Prostate gland (tissue), 2 donors: ENCODE data around the gene ITGBL1. TPM values are rescaled to one million over a fixed set of nuclear protein-coding genes. Genes with fewer than 3 reads are reported as not detected.

Experiments
- DNase-seq: peaks from one replicate; pipeline ENCODE4 v3.0.0-alpha.2; 2019; ENCODE audit warnings: low spot score
- H3K27ac ChIP-seq, 2 donors: fragments of 200-600 bp; sonication (generic); 2 replicates each; pipeline ENCODE4 v1.5.1; 2017 to 2019
- H3K27me3 ChIP-seq: fragments of 200-600 bp; sonication (generic); replicated peaks from 2 replicates; pipeline ENCODE4 v1.5.1; 2019; ENCODE audit not compliant: insufficient read depth
- H3K36me3 ChIP-seq, 2 donors: fragments of 200-600 bp; sonication (generic); 1 replicate in 1 of 2; 2 replicates in 1 of 2; pipeline versions ENCODE4 v1.5.1 to v1.8.1; 2017 to 2019
- H3K4me1 ChIP-seq: fragments of 200-600 bp; sonication (generic); replicated peaks from 2 replicates; pipeline ENCODE4 v1.5.1; 2019
- H3K4me3 ChIP-seq, 2 donors: fragments of 200-600 bp; sonication (generic); 2 replicates each; pipeline ENCODE4 v1.5.1; 2017 to 2019
- H3K9me3 ChIP-seq: fragments of 200-600 bp; sonication (generic); 2 replicates; pipeline ENCODE4 v1.5.1; 2017
- CTCF ChIP-seq, 4 experiments: fragments of 200-600 bp in 2 of 4; fragments of 450-650 bp in 2 of 4; sonication (generic) in 2 of 4; IDR thresholded peaks; 1 replicate in 3 of 4; 2 replicates in 1 of 4; pipeline ENCODE4 v1.5.1; 2016 to 2019; ENCODE audit warnings: antibody characterized with exemption in 4 of 4, mild to moderate bottlenecking in 2 of 4, moderate library complexity in 2 of 4
- POLR2A ChIP-seq: fragments of 450-650 bp; IDR thresholded peaks from one replicate; pipeline ENCODE4 v1.6.1; 2016; ENCODE audit warnings: antibody characterized with exemption, mild to moderate bottlenecking
- POLR2AphosphoS5 ChIP-seq: sonication (generic); formaldehyde crosslinking; IDR thresholded peaks from one replicate; pipeline ENCODE4 v1.6.1; 2017; ENCODE audit warnings: antibody characterized with exemption
- WGBS: methylation state at CpG from one replicate; pipeline ENCODE4 v1.1.5; 2018; 5-methylcytosine and 5-hydroxymethylcytosine counted together
- intact Hi-C: fragments of 100-400 bp; cut with DNase I; formaldehyde crosslinking; loops from one replicate; pipeline ENCODE4 v1.14.2; 2022
- total RNA-seq, 2 donors: library from RNA; depleted of rRNA; stranded (reverse); fragments of >200 nt; gene quantifications; one replicate each; pipeline ENCODE4 v1.1.0, GENCODE V29; 2016

ITGBL1 gene
- total RNA-seq, 2 donors from 2014 or later, result 0.09 to 9.0 TPM

- 88% methylated on average over 5 of the region's 5 CpGs for WGBS
- Histone ChIP-seq H3K36me3 (no peaks in the 10 kb centered on the region), H3K4me1 (no peaks in the 10 kb centered on the region), H3K27ac (no peak overlapping the region), H3K4me3 (no peak overlapping the region), H3K27me3 (no peaks in the 10 kb centered on the region), H3K9me3 (no peaks in the 10 kb centered on the region)
- no peak for DNase-seq
- no peak for TF ChIP-seq POLR2AphosphoS5
- intact Hi-C loops, result no loop called here
Observed at GRCh38 chr13:101611491-101612475, 159.3 kb downstream of the ITGBL1 start.

- WGBS, result 55% methylated on average over 7 of the region's 7 CpGs
- H3K27ac ChIP-seq, result no peak overlapping the region
- no peak overlapping the region for H3K4me3 ChIP-seq
- intact Hi-C loops, result no loop called here
- no peaks in the 10 kb centered on the region for H3K9me3 ChIP-seq
- TF ChIP-seq POLR2AphosphoS5 (no peak), POLR2A (no peak), CTCF (IDR thresholded peaks at IDR 0.05) (no peak)
- no peaks in the 10 kb centered on the region for H3K4me1 ChIP-seq
- no peak for DNase-seq
- H3K36me3 ChIP-seq, result no peaks in the 10 kb centered on the region
- H3K27me3 ChIP-seq, result no peaks in the 10 kb centered on the region
Observed at GRCh38 chr13:101612735-101613134, 160.3 kb downstream of the ITGBL1 start.

- WGBS, result 78% methylated on average over 8 of the region's 8 CpGs
- DNase-seq, result no peak
- Histone ChIP-seq H3K27ac (no peak overlapping the region), H3K27me3 (no peaks in the 10 kb centered on the region), H3K4me3 (no peak overlapping the region), H3K36me3 (no peaks in the 10 kb centered on the region), H3K9me3 (no peaks in the 10 kb centered on the region), H3K4me1 (no peaks in the 10 kb centered on the region)
- intact Hi-C loops, result no loop called here
- TF ChIP-seq POLR2A (no peak), CTCF (IDR thresholded peaks at IDR 0.05) (no peak), POLR2AphosphoS5 (no peak)
Observed at GRCh38 chr13:101614491-101614890, 162.0 kb downstream of the ITGBL1 start.

GRCh38 chr13:101618440-101619187 lies 166.1 kb downstream of the ITGBL1 start:
- Histone ChIP-seq H3K9me3 (no peaks in the 10 kb centered on the region), H3K27me3 (no peaks in the 10 kb centered on the region), H3K27ac (no peak overlapping the region), H3K36me3 (no peaks in the 10 kb centered on the region), H3K4me3 (no peak overlapping the region), H3K4me1 (no peaks in the 10 kb centered on the region)
- TF ChIP-seq POLR2AphosphoS5 (no peak), CTCF (IDR thresholded peaks at IDR 0.05) (no peak), POLR2A (no peak)
- DNase-seq, result no peak
- intact Hi-C loops, result no loop called here
- WGBS, result 77% methylated on average over 8 of the region's 8 CpGs

- H3K9me3 ChIP-seq, result no peaks in the 10 kb centered on the region
- TF ChIP-seq POLR2AphosphoS5, result no peak
- TF ChIP-seq CTCF (IDR thresholded peaks at IDR 0.05), result no peak
- TF ChIP-seq POLR2A, result no peak
- H3K4me1 ChIP-seq, result no peaks in the 10 kb centered on the region
- no peak for DNase-seq
- intact Hi-C loops, result no loop called here
- H3K36me3 ChIP-seq, result no peaks in the 10 kb centered on the region
- WGBS, result 94% methylated on average over 2 of the region's 2 CpGs
- H3K4me3 ChIP-seq, result no peak overlapping the region
- H3K27ac ChIP-seq, result no peak overlapping the region
- H3K27me3 ChIP-seq, result no peaks in the 10 kb centered on the region
Observed at GRCh38 chr13:101621099-101621498, 168.6 kb downstream of the ITGBL1 start.
